B cell (primary cell): ENCODE results near the gene ANKS1A.

ENCODE experiments used
- CTCF ChIP-seq: fragments of 200-600 bp; IDR thresholded peaks from one replicate; pipeline ENCODE4 v1.8.0; 2022; ENCODE audit warnings: antibody characterized with exemption, mild to moderate bottlenecking
- EZH2 ChIP-seq: IDR thresholded peaks from 2 replicates; pipeline ENCODE4 v1.6.1; 2012; ENCODE audit warnings: borderline replicate concordance, low read depth, mild to moderate bottlenecking, moderate library complexity, low read length; ENCODE audit not compliant: insufficient read depth, poor library complexity, severe bottlenecking

DNA sequence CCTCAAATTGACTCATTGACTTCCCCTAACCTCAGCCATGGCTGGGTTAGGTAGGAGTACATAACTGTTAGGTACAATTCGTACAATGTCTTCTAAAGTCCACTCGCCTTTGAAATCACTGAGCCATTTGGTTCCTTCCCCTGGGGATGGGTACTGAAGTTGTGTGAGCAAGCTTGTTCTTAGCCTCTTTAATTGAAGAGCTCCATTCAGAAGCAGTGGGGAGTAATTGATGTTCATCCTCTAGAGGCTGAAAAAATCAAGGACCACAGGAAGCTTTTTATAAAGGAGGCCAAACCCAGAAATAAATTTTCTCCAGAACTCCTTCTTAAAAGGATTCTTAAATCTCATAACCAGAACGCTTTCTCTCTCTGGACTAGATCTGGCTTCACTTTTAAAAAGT lies 60.6 kb downstream of the ANKS1A start:
- TF ChIP-seq CTCF = no peak
- TF ChIP-seq EZH2 = no peak
